ENCODE data around the gene DVL2.

Gene DVL2

DNA sequence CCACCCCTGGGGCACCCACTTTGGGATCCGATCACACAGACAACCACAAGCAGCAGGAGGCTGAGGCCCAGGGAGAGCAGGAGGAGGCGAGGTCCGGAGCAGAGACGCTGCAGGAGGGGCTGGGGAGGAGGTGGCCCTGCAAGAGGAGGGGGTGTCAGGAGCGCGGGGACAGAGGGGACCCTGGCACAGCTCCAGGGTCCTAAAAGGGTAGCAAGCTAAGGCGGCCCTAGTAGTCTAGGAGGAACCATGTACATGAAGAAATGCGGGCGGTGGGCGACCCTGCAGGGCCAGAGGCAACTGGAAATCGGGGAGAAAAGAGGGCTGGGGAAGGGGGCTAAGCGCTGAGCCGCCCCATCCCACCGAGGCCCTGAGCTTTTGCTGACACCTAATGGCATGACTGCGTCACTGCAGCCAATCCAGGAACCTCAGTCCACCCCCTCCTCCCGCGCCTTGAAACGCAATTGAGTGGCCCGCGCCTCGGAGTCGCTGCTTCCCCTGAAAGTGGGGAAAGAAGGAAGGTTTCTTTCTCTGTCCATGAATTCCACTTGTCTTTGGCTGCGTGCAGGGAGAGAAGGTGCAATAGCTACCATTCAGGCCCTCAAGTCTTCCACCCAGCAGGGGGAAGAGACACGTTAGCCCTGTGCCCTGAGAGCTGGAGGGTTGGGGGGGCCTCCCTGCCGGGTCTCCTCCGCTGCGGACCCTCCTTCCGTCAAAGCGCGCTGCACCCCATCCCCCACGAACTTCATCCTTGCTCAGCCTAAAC is 56.9 kb downstream of the DVL2 start:
- Histone ChIP-seq H3K4me2 (ENCODE audit: low read depth, low read length, poor library complexity, severe bottlenecking) (no peak overlapping the region), H3K9ac (ENCODE audit: low read length) (no peak overlapping the region), H4K20me1 (ENCODE audit: low read depth, low read length) (no peaks in the 10 kb centered on the region), H3K36me3 (ENCODE audit: low read length) (no peaks in the 10 kb centered on the region), H3F3A (ENCODE audit: insufficient read depth) (no peaks in the 10 kb centered on the region), H3K79me2 (ENCODE audit: insufficient read depth, low read length) (no peaks in the 10 kb centered on the region), H3K27ac (ENCODE audit: low read depth, low read length) (no peak overlapping the region), H3K9me3 (ENCODE audit: insufficient read depth, low read length) (peaks cover 5% of the 10 kb centered on the region; the same call in 1 of the 2 replicates), H3K9me2 (replicated peaks; ENCODE audit: insufficient read depth, low read length) (no peaks in the 10 kb centered on the region), H2AFZ (ENCODE audit: low read depth, low read length, severe bottlenecking) (peak overlapping the region; percentile 25), H3K27me3 (ENCODE audit: low read length) (no peaks in the 10 kb centered on the region), H3K4me3 (ENCODE audit: insufficient read depth, low read length, poor library complexity, severe bottlenecking) (no peak overlapping the region)
- no peak for TF ChIP-seq EZH2phosphoT487 (conservative IDR thresholded peaks at IDR 0.05; ENCODE audit: low read length)
- TF ChIP-seq, protein P1, sequence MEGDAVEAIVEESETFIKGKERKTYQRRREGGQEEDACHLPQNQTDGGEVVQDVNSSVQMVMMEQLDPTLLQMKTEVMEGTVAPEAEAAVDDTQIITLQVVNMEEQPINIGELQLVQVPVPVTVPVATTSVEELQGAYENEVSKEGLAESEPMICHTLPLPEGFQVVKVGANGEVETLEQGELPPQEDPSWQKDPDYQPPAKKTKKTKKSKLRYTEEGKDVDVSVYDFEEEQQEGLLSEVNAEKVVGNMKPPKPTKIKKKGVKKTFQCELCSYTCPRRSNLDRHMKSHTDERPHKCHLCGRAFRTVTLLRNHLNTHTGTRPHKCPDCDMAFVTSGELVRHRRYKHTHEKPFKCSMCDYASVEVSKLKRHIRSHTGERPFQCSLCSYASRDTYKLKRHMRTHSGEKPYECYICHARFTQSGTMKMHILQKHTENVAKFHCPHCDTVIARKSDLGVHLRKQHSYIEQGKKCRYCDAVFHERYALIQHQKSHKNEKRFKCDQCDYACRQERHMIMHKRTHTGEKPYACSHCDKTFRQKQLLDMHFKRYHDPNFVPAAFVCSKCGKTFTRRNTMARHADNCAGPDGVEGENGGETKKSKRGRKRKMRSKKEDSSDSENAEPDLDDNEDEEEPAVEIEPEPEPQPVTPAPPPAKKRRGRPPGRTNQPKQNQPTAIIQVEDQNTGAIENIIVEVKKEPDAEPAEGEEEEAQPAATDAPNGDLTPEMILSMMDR (IDR thresholded peaks at IDR 0.05; ENCODE audit: insufficient read depth, low read length, poor library complexity, severe bottlenecking) = peak; percentile 45

- H3K27ac ChIP-seq (ENCODE audit: low read depth, low read length) = no peak overlapping the region
- H2AFZ ChIP-seq (ENCODE audit: low read depth, low read length, severe bottlenecking) = no peak overlapping the region
- H4K20me1 ChIP-seq (ENCODE audit: low read depth, low read length) = no peaks in the 10 kb centered on the region
- no peak overlapping the region for H3K4me2 ChIP-seq (ENCODE audit: low read depth, low read length, poor library complexity, severe bottlenecking)
- H3K4me3 ChIP-seq (ENCODE audit: insufficient read depth, low read length, poor library complexity, severe bottlenecking) = no peak overlapping the region
- H3K9me2 ChIP-seq (replicated peaks; ENCODE audit: insufficient read depth, low read length) = no peaks in the 10 kb centered on the region
- no peaks in the 10 kb centered on the region for H3F3A ChIP-seq (ENCODE audit: insufficient read depth)
- peaks cover 5% of the 10 kb centered on the region; the same call in 1 of the 2 replicates for H3K9me3 ChIP-seq (ENCODE audit: insufficient read depth, low read length)
- TF ChIP-seq EZH2phosphoT487 (conservative IDR thresholded peaks at IDR 0.05; ENCODE audit: low read length) = no peak
- TF ChIP-seq, protein P1 (IDR thresholded peaks at IDR 0.05; ENCODE audit: insufficient read depth, low read length, poor library complexity, severe bottlenecking) = no peak
- no peaks in the 10 kb centered on the region for H3K79me2 ChIP-seq (ENCODE audit: insufficient read depth, low read length)
- no peaks in the 10 kb centered on the region for H3K36me3 ChIP-seq (ENCODE audit: low read length)
- no peaks in the 10 kb centered on the region for H3K27me3 ChIP-seq (ENCODE audit: low read length)
- H3K9ac ChIP-seq (ENCODE audit: low read length) = no peak overlapping the region
These were observed 57.5 kb downstream of the DVL2 start for GRCh38 chr17:7176841-7177190.

- no peak overlapping the region for H3K27ac ChIP-seq (ENCODE audit: low read depth, low read length)
- no peaks in the 10 kb centered on the region for H3K36me3 ChIP-seq (ENCODE audit: low read length)
- H3K4me2 ChIP-seq (ENCODE audit: low read depth, low read length, poor library complexity, severe bottlenecking) = no peak overlapping the region
- TF ChIP-seq, protein P1 (IDR thresholded peaks at IDR 0.05; ENCODE audit: insufficient read depth, low read length, poor library complexity, severe bottlenecking) = no peak
- no peak for TF ChIP-seq EZH2phosphoT487 (conservative IDR thresholded peaks at IDR 0.05; ENCODE audit: low read length)
- H3K27me3 ChIP-seq (ENCODE audit: low read length) = no peaks in the 10 kb centered on the region
- H3K9ac ChIP-seq (ENCODE audit: low read length) = no peak overlapping the region
- H4K20me1 ChIP-seq (ENCODE audit: low read depth, low read length) = no peaks in the 10 kb centered on the region
- H3F3A ChIP-seq (ENCODE audit: insufficient read depth) = no peaks in the 10 kb centered on the region
- peaks cover 5% of the 10 kb centered on the region; the same call in 1 of the 2 replicates for H3K9me3 ChIP-seq (ENCODE audit: insufficient read depth, low read length)
- no peak overlapping the region for H2AFZ ChIP-seq (ENCODE audit: low read depth, low read length, severe bottlenecking)
- H3K9me2 ChIP-seq (replicated peaks; ENCODE audit: insufficient read depth, low read length) = no peaks in the 10 kb centered on the region
- no peaks in the 10 kb centered on the region for H3K79me2 ChIP-seq (ENCODE audit: insufficient read depth, low read length)
- no peak overlapping the region for H3K4me3 ChIP-seq (ENCODE audit: insufficient read depth, low read length, poor library complexity, severe bottlenecking)
These were observed 58.0 kb downstream of the DVL2 start for GRCh38 chr17:7176107-7176840.
